ENCODE measurements around the gene MYBL2.

MYBL2 gene

GRCh38 chr20:43669332-43669731 lies 2.4 kb downstream of the MYBL2 start:
- DNase-seq (ENCODE audit: insufficient read length, low spot score) = no peak
- TF ChIP-seq, protein P1, sequence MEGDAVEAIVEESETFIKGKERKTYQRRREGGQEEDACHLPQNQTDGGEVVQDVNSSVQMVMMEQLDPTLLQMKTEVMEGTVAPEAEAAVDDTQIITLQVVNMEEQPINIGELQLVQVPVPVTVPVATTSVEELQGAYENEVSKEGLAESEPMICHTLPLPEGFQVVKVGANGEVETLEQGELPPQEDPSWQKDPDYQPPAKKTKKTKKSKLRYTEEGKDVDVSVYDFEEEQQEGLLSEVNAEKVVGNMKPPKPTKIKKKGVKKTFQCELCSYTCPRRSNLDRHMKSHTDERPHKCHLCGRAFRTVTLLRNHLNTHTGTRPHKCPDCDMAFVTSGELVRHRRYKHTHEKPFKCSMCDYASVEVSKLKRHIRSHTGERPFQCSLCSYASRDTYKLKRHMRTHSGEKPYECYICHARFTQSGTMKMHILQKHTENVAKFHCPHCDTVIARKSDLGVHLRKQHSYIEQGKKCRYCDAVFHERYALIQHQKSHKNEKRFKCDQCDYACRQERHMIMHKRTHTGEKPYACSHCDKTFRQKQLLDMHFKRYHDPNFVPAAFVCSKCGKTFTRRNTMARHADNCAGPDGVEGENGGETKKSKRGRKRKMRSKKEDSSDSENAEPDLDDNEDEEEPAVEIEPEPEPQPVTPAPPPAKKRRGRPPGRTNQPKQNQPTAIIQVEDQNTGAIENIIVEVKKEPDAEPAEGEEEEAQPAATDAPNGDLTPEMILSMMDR (IDR thresholded peaks at IDR 0.05; ENCODE audit: insufficient read depth, missing control alignments) = no peak
- no peak for FAIRE-seq

DNA sequence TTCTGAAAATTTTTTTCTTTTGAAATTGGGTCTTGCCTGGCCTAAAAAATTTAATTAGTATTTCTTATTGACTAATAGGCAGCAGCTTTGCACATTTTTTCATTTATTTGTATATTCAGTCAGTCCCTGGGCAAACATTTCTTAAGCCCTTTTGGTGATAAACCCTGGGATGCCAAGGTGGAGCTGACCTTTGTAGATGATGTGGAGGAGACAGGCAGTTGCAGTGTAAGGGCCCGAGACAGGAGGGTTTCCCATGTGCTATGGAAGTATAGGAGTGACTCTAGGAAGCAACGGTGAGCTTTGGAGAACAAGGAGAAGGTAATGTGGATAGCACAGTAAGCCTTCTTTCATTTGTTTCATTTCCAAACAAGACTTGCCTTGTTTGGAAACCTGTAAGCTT lies 3.5 kb downstream of the MYBL2 start:
- DNase-seq (ENCODE audit: insufficient read length, low spot score) (no peak), FAIRE-seq (no peak)
- TF ChIP-seq, protein P1 (IDR thresholded peaks at IDR 0.05; ENCODE audit: insufficient read depth, missing control alignments) = no peak

- no peak for FAIRE-seq
- TF ChIP-seq, protein P1 (IDR thresholded peaks at IDR 0.05; ENCODE audit: insufficient read depth, missing control alignments) = no peak
- no peak for DNase-seq (ENCODE audit: insufficient read length, low spot score)
Observed at GRCh38 chr20:43676368-43676767, 9.5 kb downstream of the MYBL2 start.

- TF ChIP-seq, protein P1 (IDR thresholded peaks at IDR 0.05; ENCODE audit: insufficient read depth, missing control alignments) = no peak
- DNase-seq (ENCODE audit: insufficient read length, low spot score) (no peak), FAIRE-seq (no peak)
Observed at GRCh38 chr20:43680981-43681380, 14.1 kb downstream of the MYBL2 start.

- TF ChIP-seq, protein P1 (IDR thresholded peaks at IDR 0.05; ENCODE audit: insufficient read depth, missing control alignments) = no peak
- FAIRE-seq (no peak), DNase-seq (ENCODE audit: insufficient read length, low spot score) (no peak)
Observed at GRCh38 chr20:43681468-43681942, 14.6 kb downstream of the MYBL2 start.

- TF ChIP-seq, protein P1 (IDR thresholded peaks at IDR 0.05; ENCODE audit: insufficient read depth, missing control alignments) = no peak
- FAIRE-seq = no peak
- no peak for DNase-seq (ENCODE audit: insufficient read length, low spot score)
Observed at GRCh38 chr20:43681991-43682410, 15.1 kb downstream of the MYBL2 start.

DNA sequence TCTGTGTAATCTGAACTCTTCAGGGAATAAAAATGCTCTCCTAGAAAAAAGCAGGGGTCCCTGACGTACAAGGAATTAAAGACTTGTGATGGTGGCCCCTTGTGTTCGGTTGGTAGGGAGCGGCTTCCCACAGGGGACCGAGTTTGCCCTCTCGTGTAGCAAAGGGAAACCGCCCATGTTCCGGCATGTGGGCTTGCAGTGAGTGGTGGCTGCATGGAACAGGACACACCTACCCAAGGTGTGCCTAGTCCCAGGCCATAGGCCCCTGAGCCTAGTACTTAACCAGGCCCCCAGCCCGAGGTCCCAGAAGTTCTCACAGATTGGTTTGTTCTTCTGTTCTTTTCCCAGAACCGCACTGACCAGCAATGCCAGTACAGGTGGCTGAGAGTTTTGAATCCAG lies 15.5 kb downstream of the MYBL2 start:
- TF ChIP-seq, protein P1 (IDR thresholded peaks at IDR 0.05; ENCODE audit: insufficient read depth, missing control alignments) = no peak
- FAIRE-seq (no peak), DNase-seq (ENCODE audit: insufficient read length, low spot score) (no peak)
